ENCODE measurements around the gene SLC6A6. TPM values are rescaled to one million over a fixed set of nuclear protein-coding genes. Genes with fewer than 3 reads are reported as not detected.

The SLC6A6 gene
- total RNA-seq, 2 experiments from 2014 or later = 43.4 to 48.8 TPM

- ATAC-seq (no peak), DNase-seq (no peak)
- no peak overlapping the region for H3K4me3 Mint-ChIP-seq
- TF ChIP-seq CTCF (IDR thresholded peaks at IDR 0.05) = no peak
- ChIA-PET CTCF (no interaction called here), POLR2A (no interaction called here)
- no peak overlapping the region for H3K27ac Mint-ChIP-seq
- H3K9me3 Mint-ChIP-seq = no peaks in the 10 kb centered on the region
- H3K4me1 Mint-ChIP-seq (ENCODE audit: low read depth) = no peaks in the 10 kb centered on the region
- intact Hi-C loops (cut with micrococcal nuclease) = no loop called here
- no peaks in the 10 kb centered on the region for H3K27me3 Mint-ChIP-seq
- H3K36me3 Mint-ChIP-seq (ENCODE audit: low read depth) = peaks cover 47% of the 10 kb centered on the region
Observed at GRCh38 chr3:14448063-14448462, 45.7 kb downstream of the SLC6A6 start.

GRCh38 chr3:14448756-14449727 is 46.6 kb downstream of the SLC6A6 start:
- POLR2A ChIA-PET = interaction anchor here (0.5 to 1.5 kb wide), 2 partner anchors 21 to 27 kb away, joined by 3 read pairs; no protein-coding TSS in a partner anchor
- no peak overlapping the region for H3K27ac Mint-ChIP-seq
- TF ChIP-seq CTCF (IDR thresholded peaks at IDR 0.05) = no peak
- peaks cover 50% of the 10 kb centered on the region for H3K36me3 Mint-ChIP-seq (ENCODE audit: low read depth)
- CTCF ChIA-PET = no interaction called here
- ATAC-seq (no peak), DNase-seq (no peak)
- no peak overlapping the region for H3K4me3 Mint-ChIP-seq
- no peaks in the 10 kb centered on the region for H3K9me3 Mint-ChIP-seq
- intact Hi-C loops (cut with micrococcal nuclease) = no loop called here
- no peaks in the 10 kb centered on the region for H3K4me1 Mint-ChIP-seq (ENCODE audit: low read depth)
- H3K27me3 Mint-ChIP-seq = no peaks in the 10 kb centered on the region

GRCh38 chr3:14450506-14450905 is 48.1 kb downstream of the SLC6A6 start:
- CTCF ChIA-PET = interaction anchor here (1.3 kb wide), 1 partner anchor 189 kb away, joined by 4 read pairs; no protein-coding TSS in a partner anchor
- POLR2A ChIA-PET = no interaction called here
- H3K27ac Mint-ChIP-seq = no peak overlapping the region

GRCh38 chr3:14450922-14451606 is 48.7 kb downstream of the SLC6A6 start:
- ChIA-PET CTCF (interaction anchor here (1.3 kb wide), 1 partner anchor 189 kb away, joined by 4 read pairs; no protein-coding TSS in a partner anchor), POLR2A (interaction anchor here (0.8 kb wide), 1 partner anchor 12 kb away, joined by 3 read pairs; no protein-coding TSS in a partner anchor)
- intact Hi-C loops (cut with micrococcal nuclease) = no loop called here
- no peak for TF ChIP-seq CTCF (IDR thresholded peaks at IDR 0.05)
- no peaks in the 10 kb centered on the region for H3K4me1 Mint-ChIP-seq (ENCODE audit: low read depth)
- H3K4me3 Mint-ChIP-seq = no peak overlapping the region
- H3K27ac Mint-ChIP-seq = no peak overlapping the region
- H3K27me3 Mint-ChIP-seq = no peaks in the 10 kb centered on the region
- ATAC-seq (no peak), DNase-seq (no peak)
- no peaks in the 10 kb centered on the region for H3K9me3 Mint-ChIP-seq
- H3K36me3 Mint-ChIP-seq (ENCODE audit: low read depth) = peaks cover 43% of the 10 kb centered on the region

More at GRCh38 chr3:14450506-14450905, 48.1 kb downstream of the SLC6A6 start:
- no peaks in the 10 kb centered on the region for H3K9me3 Mint-ChIP-seq
- no peak for TF ChIP-seq CTCF (IDR thresholded peaks at IDR 0.05)
- peaks cover 49% of the 10 kb centered on the region for H3K36me3 Mint-ChIP-seq (ENCODE audit: low read depth)
- no peak for ATAC-seq
- H3K27me3 Mint-ChIP-seq = no peaks in the 10 kb centered on the region
- no peaks in the 10 kb centered on the region for H3K4me1 Mint-ChIP-seq (ENCODE audit: low read depth)
- H3K4me3 Mint-ChIP-seq = no peak overlapping the region
- no peak for DNase-seq
- intact Hi-C loops (cut with micrococcal nuclease) = no loop called here
